ENCODE results near the gene EN2.

Gene EN2

DNA sequence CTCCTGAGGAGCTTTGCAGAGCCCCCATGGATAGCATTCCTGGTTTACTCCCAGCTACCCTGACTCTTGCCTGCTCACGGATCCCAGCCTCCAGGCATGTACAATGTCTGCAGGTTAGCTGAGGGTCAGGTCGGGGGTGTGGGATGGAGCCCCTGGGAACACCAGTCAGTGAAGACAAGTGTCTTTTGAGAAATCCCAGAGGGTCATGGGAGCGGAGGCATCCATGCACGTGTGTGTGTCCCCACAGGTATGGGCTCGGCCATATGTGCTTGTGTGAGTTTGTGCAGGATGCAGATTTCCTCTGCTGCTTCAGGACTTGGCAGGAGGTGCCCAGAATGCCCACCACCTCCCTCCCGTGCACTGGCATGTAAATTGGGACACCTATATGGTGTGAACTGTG lies 28.3 kb upstream of the EN2 start:
- Mint-ChIP-seq H3K9me3 (peaks cover 8% of the 10 kb centered on the region), H3K36me3 (ENCODE audit: low read depth) (no peaks in the 10 kb centered on the region), H3K4me3 (no peak overlapping the region), H3K4me1 (no peaks in the 10 kb centered on the region), H3K27ac (no peak overlapping the region), H3K27me3 (ENCODE audit: low read depth) (peaks cover 92% of the 10 kb centered on the region)
- TF ChIP-seq, protein P1, sequence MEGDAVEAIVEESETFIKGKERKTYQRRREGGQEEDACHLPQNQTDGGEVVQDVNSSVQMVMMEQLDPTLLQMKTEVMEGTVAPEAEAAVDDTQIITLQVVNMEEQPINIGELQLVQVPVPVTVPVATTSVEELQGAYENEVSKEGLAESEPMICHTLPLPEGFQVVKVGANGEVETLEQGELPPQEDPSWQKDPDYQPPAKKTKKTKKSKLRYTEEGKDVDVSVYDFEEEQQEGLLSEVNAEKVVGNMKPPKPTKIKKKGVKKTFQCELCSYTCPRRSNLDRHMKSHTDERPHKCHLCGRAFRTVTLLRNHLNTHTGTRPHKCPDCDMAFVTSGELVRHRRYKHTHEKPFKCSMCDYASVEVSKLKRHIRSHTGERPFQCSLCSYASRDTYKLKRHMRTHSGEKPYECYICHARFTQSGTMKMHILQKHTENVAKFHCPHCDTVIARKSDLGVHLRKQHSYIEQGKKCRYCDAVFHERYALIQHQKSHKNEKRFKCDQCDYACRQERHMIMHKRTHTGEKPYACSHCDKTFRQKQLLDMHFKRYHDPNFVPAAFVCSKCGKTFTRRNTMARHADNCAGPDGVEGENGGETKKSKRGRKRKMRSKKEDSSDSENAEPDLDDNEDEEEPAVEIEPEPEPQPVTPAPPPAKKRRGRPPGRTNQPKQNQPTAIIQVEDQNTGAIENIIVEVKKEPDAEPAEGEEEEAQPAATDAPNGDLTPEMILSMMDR (IDR thresholded peaks at IDR 0.05; ENCODE audit: unreplicated experiment in 3 of 3): no peak

DNA sequence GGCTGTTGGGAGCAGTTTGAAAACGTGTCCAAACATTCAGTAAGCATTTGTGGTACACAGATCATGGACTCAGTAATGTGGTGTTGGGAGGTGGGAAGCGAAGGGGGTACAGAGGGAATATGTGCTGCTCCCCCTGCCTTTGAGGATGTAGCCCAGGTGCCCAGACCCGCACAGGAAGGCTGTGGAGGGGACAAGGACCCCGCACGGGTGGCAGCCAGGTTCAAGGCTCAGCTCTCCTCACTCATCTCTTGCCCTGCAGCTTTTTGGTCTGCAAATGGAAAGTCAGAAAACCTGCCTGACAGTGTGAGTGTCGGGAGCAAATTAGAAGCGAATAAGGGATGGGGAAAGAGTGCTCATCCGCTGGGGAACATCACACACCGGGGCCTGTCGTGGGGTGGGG lies 27.3 kb upstream of the EN2 start:
- Mint-ChIP-seq H3K9me3 (peaks cover 12% of the 10 kb centered on the region), H3K4me1 (no peaks in the 10 kb centered on the region), H3K27me3 (ENCODE audit: low read depth) (peaks cover 93% of the 10 kb centered on the region), H3K4me3 (no peak overlapping the region), H3K36me3 (ENCODE audit: low read depth) (no peaks in the 10 kb centered on the region), H3K27ac (no peak overlapping the region)
- TF ChIP-seq, protein P1 (IDR thresholded peaks at IDR 0.05; ENCODE audit: unreplicated experiment in 3 of 3): no peak

DNA sequence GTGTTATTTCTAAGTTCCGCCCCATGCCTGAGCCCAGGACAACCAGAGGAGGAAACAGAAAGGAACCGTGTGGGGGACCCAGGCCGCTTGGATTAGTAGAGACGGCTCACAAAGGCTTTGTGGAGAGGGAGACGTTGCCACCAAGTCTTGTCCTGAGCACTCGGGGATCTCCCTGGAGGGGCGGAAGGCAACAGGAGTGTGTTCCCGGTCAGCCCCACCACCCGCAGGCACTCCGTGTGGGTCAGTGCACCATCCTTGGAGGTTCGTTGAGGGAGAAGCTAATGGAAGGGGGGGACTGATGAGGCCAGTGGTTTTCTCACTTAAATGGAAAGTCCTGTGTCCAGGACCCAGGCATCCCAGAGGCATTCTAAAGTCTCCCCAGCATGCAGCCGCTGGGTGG lies 26.7 kb upstream of the EN2 start:
- Mint-ChIP-seq H3K4me3 (no peak overlapping the region), H3K9me3 (peaks cover 12% of the 10 kb centered on the region), H3K27ac (no peak overlapping the region), H3K27me3 (ENCODE audit: low read depth) (peaks cover 93% of the 10 kb centered on the region), H3K36me3 (ENCODE audit: low read depth) (no peaks in the 10 kb centered on the region), H3K4me1 (no peaks in the 10 kb centered on the region)
- TF ChIP-seq, protein P1 (IDR thresholded peaks at IDR 0.05; ENCODE audit: unreplicated experiment in 3 of 3): no peak

DNA sequence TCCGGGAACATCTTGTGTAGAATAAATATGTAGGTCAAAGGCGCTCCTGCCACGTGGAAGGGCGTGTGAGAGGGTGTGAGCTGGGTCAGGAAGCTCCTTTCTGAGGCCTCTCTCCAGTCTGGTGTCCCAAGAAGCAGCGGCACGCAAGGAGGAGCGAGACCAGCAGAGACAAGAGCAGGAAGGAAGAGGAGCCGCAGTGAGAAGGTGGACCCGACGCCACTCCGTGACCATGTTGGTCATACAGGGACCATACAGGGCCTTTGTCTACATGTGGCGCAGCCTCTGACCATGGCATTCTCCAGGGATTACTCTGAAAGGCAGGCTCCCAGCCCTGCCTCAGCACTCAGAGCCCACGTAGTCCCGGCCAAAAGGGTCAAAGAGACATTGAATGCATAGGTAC lies 26.2 kb upstream of the EN2 start:
- no peaks in the 10 kb centered on the region for H3K4me1 Mint-ChIP-seq
- TF ChIP-seq, protein P1 (IDR thresholded peaks at IDR 0.05; ENCODE audit: unreplicated experiment in 3 of 3): no peak
- H3K9me3 Mint-ChIP-seq: peaks cover 12% of the 10 kb centered on the region
- H3K27me3 Mint-ChIP-seq (ENCODE audit: low read depth): peaks cover 93% of the 10 kb centered on the region
- H3K36me3 Mint-ChIP-seq (ENCODE audit: low read depth): no peaks in the 10 kb centered on the region
- no peak overlapping the region for H3K27ac Mint-ChIP-seq
- no peak overlapping the region for H3K4me3 Mint-ChIP-seq

DNA sequence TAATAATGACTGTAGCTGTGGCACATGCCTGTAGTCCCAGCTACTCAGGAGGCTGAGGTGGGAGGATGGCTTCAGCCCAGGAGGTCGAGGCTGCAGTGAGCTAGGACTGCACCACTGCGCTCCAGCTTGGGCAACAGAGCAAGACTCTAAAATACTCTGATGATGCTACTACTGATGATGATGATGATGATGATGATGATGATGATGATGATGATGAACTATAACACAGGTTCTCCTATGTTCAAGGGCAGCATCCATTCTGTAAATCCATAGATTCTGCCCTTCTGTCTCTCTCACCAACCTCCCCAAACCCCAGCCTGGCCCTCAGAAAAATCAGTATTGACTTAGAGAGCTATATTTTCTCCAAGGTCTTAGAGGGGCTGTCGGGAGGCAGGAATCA lies 22.8 kb upstream of the EN2 start:
- Mint-ChIP-seq H3K4me3 (no peak overlapping the region), H3K27ac (no peak overlapping the region), H3K36me3 (ENCODE audit: low read depth) (no peaks in the 10 kb centered on the region), H3K9me3 (peaks cover 6% of the 10 kb centered on the region), H3K27me3 (ENCODE audit: low read depth) (peaks cover 98% of the 10 kb centered on the region), H3K4me1 (no peaks in the 10 kb centered on the region)
- TF ChIP-seq, protein P1 (IDR thresholded peaks at IDR 0.05; ENCODE audit: unreplicated experiment in 3 of 3): no peak

DNA sequence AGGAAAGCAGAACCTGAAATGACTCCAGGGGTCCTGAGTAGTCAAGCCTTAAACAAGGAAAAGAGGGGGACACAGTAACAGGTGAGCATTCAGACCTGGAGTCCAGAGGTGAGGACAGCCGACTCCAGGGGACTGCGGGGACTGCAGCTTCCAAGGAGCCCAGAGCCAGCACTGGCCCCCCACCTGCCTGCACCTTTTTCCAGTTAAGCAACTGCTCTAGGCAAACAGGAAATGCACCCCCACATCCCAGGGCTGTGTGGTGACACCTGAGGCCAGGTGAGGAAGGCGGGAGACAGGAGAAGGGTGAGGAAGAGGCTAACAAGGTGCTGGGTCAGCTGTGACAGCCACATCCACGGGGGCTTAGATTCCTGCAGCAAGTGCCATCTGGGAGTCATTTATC lies 20.1 kb upstream of the EN2 start:
- TF ChIP-seq, protein P1 (IDR thresholded peaks at IDR 0.05; ENCODE audit: unreplicated experiment in 3 of 3): no peak
- Mint-ChIP-seq H3K36me3 (ENCODE audit: low read depth) (no peaks in the 10 kb centered on the region), H3K9me3 (peaks cover 4% of the 10 kb centered on the region), H3K27me3 (ENCODE audit: low read depth) (peaks cover 99% of the 10 kb centered on the region), H3K4me1 (no peaks in the 10 kb centered on the region), H3K27ac (no peak overlapping the region), H3K4me3 (no peak overlapping the region)
